Osteoblast (primary cell): Measurements from ENCODE around the gene IGSF6. TPM values are rescaled to one million over a fixed set of nuclear protein-coding genes. Genes with fewer than 3 reads are reported as not detected.
"Not testable (repeated sequence)": the region's sequence is repeated elsewhere in the genome, so short reads cannot be mapped to it uniquely, and the experiment has no call there.

Experiments used
- DNase-seq: peaks from one replicate; pipeline ENCODE4 v3.0.0; 2011; ENCODE audit warnings: low spot score, mixed read lengths; ENCODE audit not compliant: insufficient read length; ENCODE audit errors: missing footprints
- H2AFZ ChIP-seq: 2 replicates; pipeline ENCODE4 v1.6.0; 2011; ENCODE audit warnings: mild to moderate bottlenecking, low read length
- H3K27ac ChIP-seq: 2 replicates; pipeline ENCODE4 v1.5.1; 2011; ENCODE audit warnings: mild to moderate bottlenecking, low read depth, low read length, moderate library complexity
- H3K27me3 ChIP-seq: 2 replicates; pipeline ENCODE4 v1.6.0; 2012; ENCODE audit warnings: mild to moderate bottlenecking, control low read depth, inconsistent platforms, low read length, moderate library complexity; ENCODE audit not compliant: insufficient read depth
- H3K36me3 ChIP-seq: 2 replicates; pipeline ENCODE4 v1.5.1; 2011; ENCODE audit warnings: mild to moderate bottlenecking, low read length, control low read depth, moderate library complexity; ENCODE audit not compliant: insufficient read depth
- H3K4me1 ChIP-seq: 2 replicates; pipeline ENCODE4 v1.5.1; 2011; ENCODE audit warnings: mild to moderate bottlenecking, low read length, control low read depth, moderate library complexity; ENCODE audit not compliant: insufficient read depth
- H3K4me2 ChIP-seq: 2 replicates; pipeline ENCODE4 v1.6.0; 2011; ENCODE audit warnings: mild to moderate bottlenecking, low read length; ENCODE audit not compliant: insufficient read depth
- H3K4me3 ChIP-seq: fragments of 200-600 bp; sonication (generic); 3 replicates; pipeline ENCODE4 v1.5.1; 2012; ENCODE audit warnings: mild to moderate bottlenecking, low read length, inconsistent platforms; ENCODE audit not compliant: insufficient read depth
- H3K79me2 ChIP-seq: 2 replicates; pipeline ENCODE4 v1.6.0; 2012; ENCODE audit warnings: mild to moderate bottlenecking, low read length, control low read depth, inconsistent platforms; ENCODE audit not compliant: insufficient read depth
- H3K9me3 ChIP-seq: 2 replicates; pipeline ENCODE4 v1.5.1; 2011; ENCODE audit warnings: low read depth, low read length, control low read depth
- H4K20me1 ChIP-seq: 2 replicates; pipeline ENCODE4 v1.6.0; 2012; ENCODE audit warnings: mild to moderate bottlenecking, low read length, control low read depth; ENCODE audit not compliant: insufficient read depth
- total RNA-seq: library from RNA; depleted of rRNA; stranded (reverse); fragments of >200 nt; gene quantifications from 2 replicates; pipeline ENCODE4 v1.2.3, GENCODE V29; 2012
- TF ChIP-seq, protein P1 (sequence below): IDR thresholded peaks from 2 replicates; pipeline ENCODE4 v1.5.1; 2011; ENCODE audit warnings: mild to moderate bottlenecking, low read depth, low read length, moderate library complexity; ENCODE audit errors: extremely low read depth

IGSF6 gene
- total RNA-seq, 1 donor, result 0.36 TPM

DNA sequence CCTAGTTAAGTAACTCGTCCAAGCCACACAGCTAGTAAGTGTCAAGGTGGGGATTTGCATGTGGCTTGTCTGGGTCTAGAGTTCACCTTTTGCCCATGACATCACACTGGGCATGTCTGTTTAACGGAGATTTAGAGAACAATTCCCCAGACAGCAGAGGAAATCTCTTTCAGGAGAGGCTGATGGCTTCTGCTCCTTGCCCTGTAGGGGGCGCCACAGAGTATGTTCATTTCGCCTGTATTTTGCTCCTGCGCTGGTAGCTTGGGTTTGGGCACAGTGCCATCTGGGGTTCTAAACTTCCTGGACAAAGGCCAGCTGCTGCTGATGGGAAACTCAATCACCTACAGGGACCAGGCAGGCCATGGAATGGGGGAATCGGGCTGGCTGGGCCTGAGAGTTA lies 31.8 kb upstream of the IGSF6 start:
- no peak for DNase-seq
- Histone ChIP-seq H3K36me3 (no peaks in the 10 kb centered on the region), H3K27ac (no peak overlapping the region), H3K27me3 (no peaks in the 10 kb centered on the region), H3K9me3 (no peaks in the 10 kb centered on the region), H3K4me1 (no peaks in the 10 kb centered on the region), H3K4me2 (no peak overlapping the region), H3K4me3 (no peak overlapping the region), H2AFZ (no peak overlapping the region), H3K79me2 (no peaks in the 10 kb centered on the region), H4K20me1 (no peaks in the 10 kb centered on the region)
- TF ChIP-seq, protein P1, sequence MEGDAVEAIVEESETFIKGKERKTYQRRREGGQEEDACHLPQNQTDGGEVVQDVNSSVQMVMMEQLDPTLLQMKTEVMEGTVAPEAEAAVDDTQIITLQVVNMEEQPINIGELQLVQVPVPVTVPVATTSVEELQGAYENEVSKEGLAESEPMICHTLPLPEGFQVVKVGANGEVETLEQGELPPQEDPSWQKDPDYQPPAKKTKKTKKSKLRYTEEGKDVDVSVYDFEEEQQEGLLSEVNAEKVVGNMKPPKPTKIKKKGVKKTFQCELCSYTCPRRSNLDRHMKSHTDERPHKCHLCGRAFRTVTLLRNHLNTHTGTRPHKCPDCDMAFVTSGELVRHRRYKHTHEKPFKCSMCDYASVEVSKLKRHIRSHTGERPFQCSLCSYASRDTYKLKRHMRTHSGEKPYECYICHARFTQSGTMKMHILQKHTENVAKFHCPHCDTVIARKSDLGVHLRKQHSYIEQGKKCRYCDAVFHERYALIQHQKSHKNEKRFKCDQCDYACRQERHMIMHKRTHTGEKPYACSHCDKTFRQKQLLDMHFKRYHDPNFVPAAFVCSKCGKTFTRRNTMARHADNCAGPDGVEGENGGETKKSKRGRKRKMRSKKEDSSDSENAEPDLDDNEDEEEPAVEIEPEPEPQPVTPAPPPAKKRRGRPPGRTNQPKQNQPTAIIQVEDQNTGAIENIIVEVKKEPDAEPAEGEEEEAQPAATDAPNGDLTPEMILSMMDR, result peak; percentile 39

DNA sequence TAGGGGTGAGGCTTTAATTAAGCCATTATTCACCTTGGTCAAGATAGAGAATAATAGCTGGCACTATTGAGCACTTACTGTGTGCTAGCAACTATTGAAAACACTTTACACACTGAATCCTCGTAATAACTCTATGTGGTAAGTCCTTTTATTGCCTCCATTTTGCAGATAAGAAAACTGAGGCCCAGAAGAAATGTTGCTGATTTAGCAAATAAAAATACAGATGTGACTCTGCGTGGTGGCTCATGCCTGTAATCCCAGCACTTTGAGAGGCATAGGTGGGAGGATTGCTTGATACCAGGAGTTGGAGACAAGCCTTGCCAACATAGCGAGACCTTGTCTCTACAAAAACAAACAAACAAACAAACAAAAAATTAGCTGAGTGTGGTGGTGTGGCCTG lies 30.8 kb upstream of the IGSF6 start:
- no peak for DNase-seq

DNA sequence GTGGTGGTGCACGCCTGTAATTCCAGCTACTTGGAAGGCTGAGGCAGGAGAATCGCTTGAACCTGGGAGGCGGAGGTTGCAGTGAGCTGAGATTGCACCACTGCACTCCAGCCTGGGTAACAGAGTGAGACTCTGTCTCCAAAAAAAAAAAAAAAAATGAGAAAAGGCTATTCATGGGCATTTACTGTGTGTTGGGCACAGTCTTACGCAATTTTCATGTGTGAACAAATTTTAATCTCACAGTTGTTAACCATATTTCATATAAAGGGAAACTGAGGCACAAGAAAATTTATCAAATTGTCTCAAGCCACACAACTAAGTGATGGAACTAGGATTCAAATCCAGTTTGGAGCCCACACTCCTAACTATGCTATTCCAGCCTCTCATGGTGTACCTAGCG lies 28.3 kb upstream of the IGSF6 start:
- not testable (repeated sequence) for H4K20me1 ChIP-seq, H3K79me2 ChIP-seq, H3K27me3 ChIP-seq, H3K4me2 ChIP-seq, H2AFZ ChIP-seq, H3K27ac ChIP-seq, H3K4me1 ChIP-seq, H3K4me3 ChIP-seq, H3K9me3 ChIP-seq, DNase-seq, H3K36me3 ChIP-seq

More for the DNA sequence above, 30.8 kb upstream of the IGSF6 start:
- Histone ChIP-seq H3K9me3 (no peaks in the 10 kb centered on the region), H3K27me3 (no peaks in the 10 kb centered on the region), H2AFZ (no peak overlapping the region), H3K4me3 (no peak overlapping the region), H4K20me1 (no peaks in the 10 kb centered on the region), H3K4me1 (no peaks in the 10 kb centered on the region), H3K79me2 (no peaks in the 10 kb centered on the region), H3K27ac (no peak overlapping the region), H3K4me2 (no peak overlapping the region), H3K36me3 (no peaks in the 10 kb centered on the region)
- TF ChIP-seq, protein P1, result no peak

DNA sequence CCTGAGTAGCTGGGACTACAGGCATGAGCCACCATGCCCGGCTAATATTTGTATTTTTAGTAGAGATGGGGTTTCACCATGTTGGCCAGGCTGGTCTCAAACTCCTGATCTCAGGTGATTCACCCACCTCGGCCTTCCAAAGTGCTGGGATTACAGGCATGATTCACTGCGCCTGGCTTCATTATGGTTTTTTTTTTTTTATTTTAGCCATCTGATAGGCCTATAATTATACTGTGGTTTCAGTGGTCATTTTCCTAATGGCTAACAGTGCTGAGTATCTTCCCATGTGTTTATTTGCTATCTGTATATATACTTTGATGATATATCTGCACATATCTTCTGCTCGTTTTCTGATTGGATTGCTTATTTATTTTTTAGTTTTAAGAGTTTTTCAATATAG lies 22.0 kb upstream of the IGSF6 start:
- H3K27me3 ChIP-seq, H3K9me3 ChIP-seq, H3K4me3 ChIP-seq, H3K4me2 ChIP-seq, H3K36me3 ChIP-seq, H3K79me2 ChIP-seq, H3K27ac ChIP-seq, H3K4me1 ChIP-seq, DNase-seq, H2AFZ ChIP-seq, H4K20me1 ChIP-seq: not testable (repeated sequence)

DNA sequence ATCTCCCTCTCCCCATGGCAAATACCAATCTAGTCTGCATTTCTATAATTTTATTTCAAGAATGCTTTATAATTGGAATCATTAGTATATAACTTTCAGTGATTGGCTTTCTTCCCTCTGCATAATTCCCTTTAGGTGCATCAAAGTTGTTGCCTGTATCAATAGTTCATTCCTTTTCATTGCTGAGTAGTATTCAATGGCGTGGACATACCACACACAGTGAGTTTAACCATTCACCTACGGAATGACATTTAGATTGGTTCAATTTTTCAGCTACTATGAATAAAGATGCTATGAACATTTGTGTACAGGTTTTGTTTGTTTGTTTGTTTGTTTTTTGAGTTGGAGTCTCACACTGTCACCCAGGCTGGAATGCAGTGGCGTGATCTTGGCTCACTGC lies 21.1 kb upstream of the IGSF6 start:
- no peaks in the 10 kb centered on the region for H3K4me1 ChIP-seq
- H3K79me2 ChIP-seq, result no peaks in the 10 kb centered on the region
- no peak overlapping the region for H2AFZ ChIP-seq
- peaks cover 3% of the 10 kb centered on the region for H3K9me3 ChIP-seq
- H3K4me2 ChIP-seq, result no peak overlapping the region
- H3K27me3 ChIP-seq, result peaks cover 9% of the 10 kb centered on the region
- H3K36me3 ChIP-seq, result no peaks in the 10 kb centered on the region
- no peak overlapping the region for H3K4me3 ChIP-seq
- H3K27ac ChIP-seq, result no peak overlapping the region
- no peak for DNase-seq
- TF ChIP-seq, protein P1, result no peak
- H4K20me1 ChIP-seq, result no peaks in the 10 kb centered on the region
